Measurements from ENCODE around the gene SDHAF3.

- no peak for TF ChIP-seq CTCF (IDR thresholded peaks at IDR 0.05)
- TF ChIP-seq POLR2A (IDR thresholded peaks at IDR 0.05) = peak; percentile 23
- TF ChIP-seq POLR2AphosphoS5 (IDR thresholded peaks at IDR 0.05) = peak; percentile 56 to 91 (median 66)
Observed at GRCh38 chr7:97117372-97118188, at the start of gene SDHAF3.
